Measurements from ENCODE around the gene SEZ6. TPM values are rescaled to one million over a fixed set of nuclear protein-coding genes. Genes with fewer than 3 reads are reported as not detected.
A peak's percentile ranks its signal among the peaks of the same experiment; 100 is the strongest.

The SEZ6 gene
- total RNA-seq, 2 experiments from 2014 or later, result not detected

DNA sequence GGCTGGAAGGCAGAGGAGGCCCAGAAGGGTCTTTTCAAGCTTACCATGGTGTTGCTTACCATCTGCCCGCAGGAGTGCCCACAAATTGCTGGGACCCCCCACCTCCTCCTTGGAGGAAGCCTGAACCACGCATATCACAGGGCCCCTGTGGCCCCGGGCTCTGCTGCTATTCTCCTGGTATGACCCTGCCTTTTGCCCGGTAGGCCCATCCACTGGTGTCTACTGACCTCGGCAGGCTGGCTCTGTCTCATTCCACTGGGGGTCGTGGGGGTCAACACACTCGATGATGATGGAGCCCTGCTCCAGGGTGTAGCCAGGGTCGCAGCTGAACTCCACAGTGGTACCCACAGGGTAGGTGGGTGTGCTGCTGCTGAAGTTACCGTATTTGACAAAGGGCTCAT, 46.4 kb downstream of the SEZ6 start:
- Mint-ChIP-seq H3K36me3 (ENCODE audit: low read depth) (no peaks in the 10 kb centered on the region), H3K27ac (no peak overlapping the region), H3K4me3 (no peak overlapping the region), H3K27me3 (peaks cover 16% of the 10 kb centered on the region), H3K4me1 (no peaks in the 10 kb centered on the region), H3K9me3 (no peaks in the 10 kb centered on the region)
- DNase-seq, result no peak
- POLR2A ChIA-PET, result no interaction called here
- CTCF ChIA-PET, result no interaction called here

DNA sequence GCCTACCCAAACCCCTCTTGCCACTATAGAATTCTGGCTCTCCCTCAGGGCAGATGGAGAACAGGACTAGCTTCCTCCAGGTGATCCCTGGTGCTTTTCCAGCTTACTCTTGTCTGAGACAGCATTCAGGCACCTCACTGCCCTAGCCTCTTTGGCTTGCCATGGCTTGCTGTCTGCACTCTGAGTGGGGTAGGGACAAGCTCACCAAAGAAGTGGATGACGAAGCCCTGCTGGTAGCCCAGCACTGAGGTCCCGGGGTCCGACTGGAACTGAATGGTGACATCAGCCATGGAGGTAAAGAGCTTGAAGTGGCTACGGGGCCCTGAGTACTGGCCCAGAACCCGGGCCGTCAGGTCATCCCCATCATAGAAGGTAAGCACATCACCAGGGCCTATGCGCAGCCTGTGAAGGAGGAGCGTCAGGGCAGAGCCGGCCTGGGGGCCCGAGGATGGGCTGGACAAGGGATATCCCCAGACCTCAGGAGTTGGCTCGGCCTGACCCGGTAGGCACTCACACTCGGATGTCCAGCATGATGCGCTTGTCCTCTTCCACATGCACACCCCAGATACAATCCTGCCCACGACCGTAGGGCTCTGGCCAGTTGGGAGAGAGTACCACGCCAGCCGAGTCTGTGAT, 46.9 kb downstream of the SEZ6 start:
- Mint-ChIP-seq H3K36me3 (ENCODE audit: low read depth) (no peaks in the 10 kb centered on the region), H3K9me3 (no peaks in the 10 kb centered on the region), H3K4me3 (no peak overlapping the region), H3K27ac (no peak overlapping the region), H3K27me3 (peaks cover 13% of the 10 kb centered on the region), H3K4me1 (no peaks in the 10 kb centered on the region)
- ChIA-PET CTCF (interaction anchor here (1.0 to 1.9 kb wide), 3 partner anchors 158 to 232 kb away, joined by 3 to 7 read pairs (median 3); partner anchors contain the start of gene TLCD1), POLR2A (no interaction called here)
- DNase-seq, result no peak

DNA sequence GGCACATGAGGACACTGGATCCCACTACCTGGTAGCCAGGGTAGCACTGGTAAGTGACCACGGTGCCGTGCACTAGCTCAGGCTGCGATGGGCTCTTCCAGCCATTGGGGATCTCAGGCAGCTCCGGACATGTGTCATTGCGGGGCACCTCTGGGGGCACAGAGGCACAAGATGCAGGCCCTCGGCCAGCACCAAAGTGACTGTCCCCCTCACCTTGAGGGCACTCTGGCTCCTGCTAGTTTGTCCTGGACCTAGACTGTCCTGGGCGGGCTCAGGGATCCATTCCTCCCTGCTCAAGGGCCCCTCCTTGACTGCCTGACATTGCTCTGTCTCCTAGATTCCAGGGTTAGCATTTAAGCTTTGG, 47.9 kb downstream of the SEZ6 start:
- H3K4me1 Mint-ChIP-seq, result no peaks in the 10 kb centered on the region
- ChIA-PET POLR2A (interaction anchor here (1.0 kb wide), 1 partner anchor 9 kb away, joined by 3 read pairs; no protein-coding TSS in a partner anchor), CTCF (interaction anchor here (1.0 to 1.9 kb wide), 2 partner anchors 159 to 231 kb away, joined by 3 to 7 read pairs; partner anchors contain the start of gene TLCD1)
- H3K36me3 Mint-ChIP-seq (ENCODE audit: low read depth), result no peaks in the 10 kb centered on the region
- no peaks in the 10 kb centered on the region for H3K9me3 Mint-ChIP-seq
- no peak overlapping the region for H3K27ac Mint-ChIP-seq
- DNase-seq, result no peak
- no peak overlapping the region for H3K4me3 Mint-ChIP-seq
- peaks cover 4% of the 10 kb centered on the region for H3K27me3 Mint-ChIP-seq

DNA sequence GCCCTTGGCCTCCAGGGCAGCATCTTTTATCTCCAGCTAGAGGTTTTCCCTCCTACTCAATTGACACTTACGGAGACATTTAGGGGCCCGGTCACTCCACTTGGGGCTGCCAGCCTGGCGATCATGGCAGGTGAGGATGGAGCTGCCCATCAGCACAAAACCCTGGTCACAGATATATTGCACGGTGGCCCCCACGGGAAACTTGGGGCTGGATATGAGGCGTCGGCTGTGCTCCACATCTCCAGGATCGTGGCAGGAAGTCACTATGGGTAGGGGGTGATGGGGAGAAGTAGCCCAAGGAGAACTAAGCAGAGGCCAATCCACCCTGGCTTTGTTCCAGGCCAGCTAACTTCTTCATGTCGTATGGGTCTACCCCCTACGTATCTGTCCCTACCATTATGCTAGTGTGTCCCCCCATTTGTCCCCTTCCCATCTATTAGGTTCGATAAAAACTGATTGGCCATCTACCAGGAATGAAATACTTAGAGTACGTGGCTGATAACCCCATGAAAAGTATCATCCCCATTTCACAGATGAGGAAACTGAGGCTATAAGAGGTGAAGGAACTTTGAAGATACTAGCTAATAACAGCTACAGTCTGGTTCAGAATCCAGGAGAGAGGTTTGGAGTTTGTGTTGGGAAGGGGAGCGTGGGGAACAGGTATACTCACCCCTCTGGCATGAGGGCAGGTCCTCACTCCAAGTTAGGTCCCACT, 48.4 kb downstream of the SEZ6 start:
- no peak overlapping the region for H3K4me3 Mint-ChIP-seq
- DNase-seq, result no peak
- POLR2A ChIA-PET, result interaction anchor here (1.0 kb wide), 1 partner anchor 8 kb away, joined by 3 read pairs; no protein-coding TSS in a partner anchor
- peaks cover 4% of the 10 kb centered on the region for H3K27me3 Mint-ChIP-seq
- CTCF ChIA-PET, result interaction anchor here (1.1 to 1.9 kb wide), 3 partner anchors 8 to 231 kb away, joined by 5 to 9 read pairs (median 7); partner anchors contain the start of gene TLCD1
- H3K9me3 Mint-ChIP-seq, result no peaks in the 10 kb centered on the region
- no peaks in the 10 kb centered on the region for H3K4me1 Mint-ChIP-seq
- H3K36me3 Mint-ChIP-seq (ENCODE audit: low read depth), result no peaks in the 10 kb centered on the region
- H3K27ac Mint-ChIP-seq, result no peak overlapping the region

DNA sequence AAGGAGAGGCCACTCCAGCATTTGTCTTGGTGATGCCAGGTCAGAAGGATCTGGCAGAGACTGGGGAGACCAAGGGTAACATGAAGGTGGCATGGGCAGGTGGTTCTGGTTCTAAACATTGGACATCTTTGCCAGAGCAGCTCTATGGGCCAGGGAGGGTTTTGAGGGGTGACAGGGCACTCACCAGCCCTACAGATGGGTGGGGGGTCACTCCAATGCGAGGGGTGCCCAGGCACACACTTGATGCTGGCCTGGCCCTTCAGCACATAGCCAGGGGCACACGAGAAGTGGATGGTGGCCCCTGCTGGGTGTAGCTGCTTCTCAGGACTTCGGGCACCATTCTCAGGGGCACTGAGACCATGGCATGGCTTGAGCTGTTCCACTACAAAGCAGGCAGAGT, 49.0 kb downstream of the SEZ6 start:
- Mint-ChIP-seq H3K36me3 (ENCODE audit: low read depth) (no peaks in the 10 kb centered on the region), H3K27ac (no peak overlapping the region), H3K4me1 (no peaks in the 10 kb centered on the region), H3K9me3 (no peaks in the 10 kb centered on the region), H3K4me3 (no peak overlapping the region), H3K27me3 (no peaks in the 10 kb centered on the region)
- POLR2A ChIA-PET, result interaction anchor here (1.0 kb wide), 1 partner anchor 8 kb away, joined by 3 read pairs; no protein-coding TSS in a partner anchor
- DNase-seq, result no peak
- CTCF ChIA-PET, result interaction anchor here (1.1 to 1.9 kb wide), 3 partner anchors 9 to 230 kb away, joined by 5 to 9 read pairs (median 7); partner anchors contain the start of gene TLCD1

DNA sequence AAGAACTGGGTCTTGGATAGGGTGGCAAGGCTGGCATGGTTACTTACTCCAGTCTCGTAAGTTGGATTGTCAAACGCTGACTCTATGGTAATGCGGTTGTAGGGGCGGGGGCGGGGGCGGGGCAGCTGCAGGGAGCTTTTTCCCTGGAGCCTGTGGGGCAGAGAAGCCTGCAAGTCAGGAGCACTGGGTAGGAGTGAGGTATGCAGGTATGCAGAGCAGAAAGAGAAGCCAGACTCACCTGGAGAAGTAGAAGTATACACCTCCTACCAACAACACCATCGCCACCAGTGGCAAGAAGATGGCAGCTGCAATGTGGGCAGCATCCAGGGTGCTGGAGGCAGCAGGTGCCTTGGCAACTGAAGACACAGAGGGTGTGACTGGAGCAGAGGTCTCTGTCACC, 49.7 kb downstream of the SEZ6 start:
- no peaks in the 10 kb centered on the region for H3K4me1 Mint-ChIP-seq
- ChIA-PET CTCF (interaction anchor here (1.8 kb wide), 1 partner anchor 161 kb away, joined by 9 read pairs; no protein-coding TSS in a partner anchor), POLR2A (no interaction called here)
- no peaks in the 10 kb centered on the region for H3K9me3 Mint-ChIP-seq
- H3K27ac Mint-ChIP-seq, result no peak overlapping the region
- H3K36me3 Mint-ChIP-seq (ENCODE audit: low read depth), result no peaks in the 10 kb centered on the region
- no peak overlapping the region for H3K4me3 Mint-ChIP-seq
- no peak for DNase-seq
- no peaks in the 10 kb centered on the region for H3K27me3 Mint-ChIP-seq

DNA sequence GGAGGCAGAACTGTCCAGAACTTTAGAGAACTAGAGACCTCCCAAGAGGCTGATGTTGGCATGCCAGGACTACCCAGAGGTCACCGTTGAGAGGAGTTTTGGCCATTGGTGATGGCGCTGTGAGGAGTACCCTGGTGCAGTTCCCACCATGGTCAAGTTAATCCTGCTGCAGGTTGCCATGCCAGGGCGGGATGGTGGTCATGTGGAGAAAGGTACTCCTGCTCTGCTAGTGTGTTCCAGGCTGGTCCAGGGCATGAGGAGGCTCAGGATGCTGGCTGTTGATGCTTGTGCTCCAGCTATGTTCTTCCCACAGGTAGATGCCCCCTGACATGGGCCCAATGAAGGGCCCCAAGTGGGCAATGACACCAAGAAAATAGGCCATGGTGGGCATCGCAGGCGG, 50.4 kb downstream of the SEZ6 start:
- Mint-ChIP-seq H3K4me1 (no peaks in the 10 kb centered on the region), H3K36me3 (ENCODE audit: low read depth) (peaks cover 3% of the 10 kb centered on the region), H3K4me3 (no peak overlapping the region), H3K9me3 (no peaks in the 10 kb centered on the region), H3K27me3 (no peaks in the 10 kb centered on the region), H3K27ac (no peak overlapping the region)
- ChIA-PET CTCF (interaction anchor here (0.7 kb wide), 1 partner anchor 716 kb away, joined by 3 read pairs; no protein-coding TSS in a partner anchor), POLR2A (no interaction called here)
- DNase-seq, result no peak

DNA sequence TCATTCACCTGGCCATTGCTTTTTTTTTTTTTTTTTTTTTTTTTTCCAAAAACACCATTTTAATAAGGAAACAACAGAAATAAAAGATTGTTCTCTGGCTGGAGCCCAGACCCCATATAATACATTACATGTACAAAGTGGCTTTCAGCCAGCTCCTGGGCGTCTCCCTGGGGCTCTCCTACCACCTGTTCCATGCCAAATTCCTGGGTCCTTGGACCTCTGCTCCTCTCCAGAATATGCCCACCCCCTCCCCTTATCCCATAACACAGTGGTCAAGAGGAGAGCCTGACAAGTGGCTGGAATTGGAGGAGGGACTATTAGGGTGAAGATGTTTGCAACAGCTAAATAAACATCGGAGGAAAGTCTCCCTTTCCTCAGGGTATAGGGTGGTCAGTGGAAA, 50.9 kb downstream of the SEZ6 start:
- DNase-seq, result no peak
- Mint-ChIP-seq H3K4me3 (no peak overlapping the region), H3K27me3 (no peaks in the 10 kb centered on the region), H3K27ac (no peak overlapping the region), H3K9me3 (no peaks in the 10 kb centered on the region), H3K4me1 (no peaks in the 10 kb centered on the region), H3K36me3 (ENCODE audit: low read depth) (peaks cover 5% of the 10 kb centered on the region)
- ChIA-PET POLR2A (interaction anchor here (7.2 kb wide), 1 partner anchor 228 kb away, joined by 90 read pairs; the partner anchor contains the start of genes NEK8 and TLCD1), CTCF (interaction anchor here (0.7 to 3.8 kb wide), 2 partner anchors 10 to 716 kb away, joined by 3 to 34 read pairs; no protein-coding TSS in a partner anchor)

DNA sequence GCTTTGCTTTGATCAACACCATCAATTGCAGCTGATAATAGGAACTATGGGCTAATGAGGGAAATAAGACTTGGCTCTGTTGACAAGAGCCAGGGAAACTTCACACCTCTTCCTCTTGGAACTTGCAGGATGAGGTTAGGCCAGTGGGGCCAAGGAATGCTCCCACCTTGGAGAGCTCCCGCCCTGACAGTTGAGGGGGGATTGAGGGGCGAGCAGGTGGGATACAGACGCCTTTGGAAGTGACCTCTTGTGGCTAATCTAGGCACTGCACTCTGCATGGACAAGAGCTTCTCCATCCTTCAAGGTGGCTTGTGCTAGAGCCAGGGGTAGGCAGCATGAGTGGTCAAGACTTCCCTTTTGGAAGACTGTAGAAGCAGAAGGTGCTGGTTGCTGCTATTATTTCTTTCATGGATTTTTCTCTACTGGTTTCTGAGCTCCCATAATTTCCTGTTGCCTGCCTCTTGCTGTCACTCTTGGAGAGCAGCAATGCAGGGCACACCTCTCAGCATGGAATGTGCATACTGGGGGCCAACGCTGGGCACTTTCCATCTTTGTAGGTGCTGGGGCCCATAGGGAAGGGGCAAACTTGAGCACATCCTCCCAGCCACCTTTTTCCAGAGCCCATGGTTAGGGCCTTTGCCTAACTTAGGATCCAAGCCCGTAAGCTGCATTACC, 52.3 kb downstream of the SEZ6 start:
- ChIA-PET POLR2A (interaction anchor here (1.0 to 7.2 kb wide), 7 partner anchors 15 to 310 kb away, joined by 3 to 90 read pairs (median 17); partner anchors contain the start of genes FLOT2, NEK8, RPL23A and TLCD1), CTCF (interaction anchor here (0.6 to 6.6 kb wide), 27 partner anchors 9 to 234 kb away, joined by 3 to 93 read pairs (median 3); partner anchors contain the start of genes DHRS13, FAM222B, NEK8 and RPL23A)
- Mint-ChIP-seq H3K9me3 (no peaks in the 10 kb centered on the region), H3K4me1 (peaks cover 2% of the 10 kb centered on the region), H3K36me3 (ENCODE audit: low read depth) (peaks cover 14% of the 10 kb centered on the region), H3K27me3 (no peaks in the 10 kb centered on the region), H3K27ac (no peak overlapping the region), H3K4me3 (no peak overlapping the region)
- DNase-seq, result peak; percentile 54

DNA sequence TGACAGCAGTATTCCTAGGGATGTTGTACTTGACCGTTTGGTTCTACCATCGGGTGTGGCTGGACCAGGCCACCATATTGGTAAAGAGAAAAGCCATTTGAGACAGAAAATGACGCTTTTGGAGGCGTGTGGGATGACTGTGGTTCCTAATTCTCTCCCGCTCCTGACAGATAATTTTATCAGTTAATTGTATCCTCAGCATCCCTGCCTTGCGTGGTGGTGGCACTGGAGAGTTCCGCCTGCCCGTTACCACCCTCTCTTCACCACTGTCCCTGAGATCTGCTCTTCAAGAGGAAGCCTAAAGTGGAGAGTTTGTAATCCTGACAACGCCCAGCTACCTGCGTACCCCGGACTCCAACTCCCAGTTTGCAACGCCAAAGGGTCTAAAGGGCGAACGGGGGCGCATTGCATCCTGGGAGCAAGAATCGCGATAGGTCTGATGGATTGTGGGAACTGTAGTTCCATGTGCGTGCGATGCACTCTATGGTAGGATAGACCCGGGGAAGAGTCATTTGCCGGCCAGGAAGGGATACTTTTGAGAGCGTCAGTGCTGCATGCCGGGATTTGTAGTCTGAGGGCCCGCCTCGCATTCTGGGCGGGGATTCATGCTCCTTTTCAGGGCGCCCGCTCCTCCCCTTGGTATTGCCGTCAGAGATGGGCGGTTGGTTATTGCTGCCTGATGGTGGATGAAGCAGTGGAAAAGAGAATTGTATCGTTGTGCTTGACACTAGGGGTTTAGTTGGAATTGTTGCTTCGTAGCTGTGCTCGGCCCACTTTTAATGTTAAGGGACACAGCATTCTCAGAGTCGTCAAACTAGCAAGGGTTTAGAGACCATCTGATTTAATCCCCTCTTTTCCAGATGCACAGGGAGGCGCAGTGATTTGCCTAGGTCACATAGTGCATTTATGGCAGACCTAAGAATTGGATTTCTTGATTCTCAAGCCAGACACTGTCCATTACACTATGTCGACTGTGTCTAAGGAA, 53.5 kb downstream of the SEZ6 start:
- Mint-ChIP-seq H3K27ac (no peak overlapping the region), H3K4me1 (peaks cover 14% of the 10 kb centered on the region), H3K4me3 (no peak overlapping the region), H3K9me3 (no peaks in the 10 kb centered on the region), H3K27me3 (no peaks in the 10 kb centered on the region), H3K36me3 (ENCODE audit: low read depth) (peaks cover 27% of the 10 kb centered on the region)
- ChIA-PET CTCF (interaction anchor here (0.6 to 6.6 kb wide), 23 partner anchors 12 to 516 kb away, joined by 3 to 93 read pairs (median 5); partner anchors contain the start of genes DHRS13, FAM222B, MYO18A and NEK8), POLR2A (interaction anchor here (0.6 to 7.2 kb wide), 29 partner anchors 13 to 617 kb away, joined by 3 to 90 read pairs (median 4); partner anchors contain the start of genes BLTP2, DHRS13, FAM222B and FLOT2)
- peak; percentile 97 for DNase-seq

DNA sequence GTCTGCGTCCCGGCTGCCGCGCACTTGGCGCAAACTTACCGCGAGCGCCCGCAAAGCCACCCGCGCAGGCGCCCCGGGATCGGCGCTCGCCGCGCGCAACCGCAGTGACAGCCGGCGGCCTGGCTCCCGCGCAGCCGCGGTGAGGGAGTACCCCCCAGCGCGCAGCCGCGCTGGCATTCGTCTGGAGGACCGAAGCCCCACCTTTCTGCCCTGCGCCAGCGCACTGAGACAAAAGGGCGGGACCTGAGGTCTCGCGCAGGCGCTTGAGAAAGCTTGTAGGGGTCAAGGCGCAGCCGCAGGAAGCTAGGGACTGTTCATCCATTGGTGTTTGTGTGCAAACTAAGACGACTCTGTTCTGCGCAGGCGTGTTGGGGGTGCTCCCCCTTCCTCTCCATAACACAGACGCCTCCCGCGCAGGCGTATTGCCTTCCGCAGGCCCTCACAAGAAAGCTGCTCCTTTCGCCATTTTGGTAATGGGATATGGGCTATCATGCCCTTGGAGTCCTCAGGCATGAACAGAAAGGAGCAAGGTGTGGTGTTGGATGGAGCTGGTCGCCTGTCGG, 54.3 kb downstream of the SEZ6 start, which contains the start of gene PHF12:
TSS of gene PHF12 (minus strand) at position 91 of the 563 bp plus-strand sequence. CDS start 558 bp downstream, outside the sequence.
- Mint-ChIP-seq H3K4me3 (peak within 1 kb of the TSS; percentile 94), H3K36me3 (ENCODE audit: low read depth) (peaks cover 34% of the 10 kb centered on the region), H3K27ac (peak within 1 kb of the TSS; percentile 94), H3K4me1 (peaks cover 22% of the 10 kb centered on the region), H3K9me3 (no peaks in the 10 kb centered on the region), H3K27me3 (no peaks in the 10 kb centered on the region)
- DNase-seq, result peak; percentile 100
- ChIA-PET POLR2A (interaction anchor here (0.7 to 7.2 kb wide), 28 partner anchors 13 to 616 kb away, joined by 3 to 90 read pairs (median 4); partner anchors contain the start of genes DHRS13, FAM222B, FLOT2 and IFT20), CTCF (interaction anchor here (0.6 to 6.6 kb wide), 18 partner anchors 11 to 516 kb away, joined by 3 to 93 read pairs (median 5); partner anchors contain the start of genes DHRS13, MYO18A, NEK8 and NUFIP2)

Data from activated CD4-positive, alpha-beta memory T cell treated with anti-CD3 and anti-CD28 coated beads, Interleukin-2, amount 10 ng/mL, durations not matched to agents 7 days and 5 days (primary cell).